Uterus (tissue), 2 donors: ENCODE data around the gene GAS7.

Experiments used
- POLR2A ChIP-seq, 2 donors: fragments of 450-650 bp; IDR thresholded peaks; one replicate each; pipeline ENCODE4 v1.6.1; 2016; ENCODE audit warnings: antibody characterized with exemption in 2 of 2, mild to moderate bottlenecking in 1 of 2, moderate library complexity in 1 of 2
- TF ChIP-seq, protein P1 (sequence below), 4 experiments: fragments of 200-600 bp in 2 of 4; fragments of 450-650 bp in 2 of 4; sonication (generic) in 2 of 4; IDR thresholded peaks; one replicate each; pipeline ENCODE4 v1.5.1; 2016 to 2019; ENCODE audit warnings: antibody characterized with exemption in 4 of 4, mild to moderate bottlenecking in 2 of 4, moderate library complexity in 1 of 4

DNA sequence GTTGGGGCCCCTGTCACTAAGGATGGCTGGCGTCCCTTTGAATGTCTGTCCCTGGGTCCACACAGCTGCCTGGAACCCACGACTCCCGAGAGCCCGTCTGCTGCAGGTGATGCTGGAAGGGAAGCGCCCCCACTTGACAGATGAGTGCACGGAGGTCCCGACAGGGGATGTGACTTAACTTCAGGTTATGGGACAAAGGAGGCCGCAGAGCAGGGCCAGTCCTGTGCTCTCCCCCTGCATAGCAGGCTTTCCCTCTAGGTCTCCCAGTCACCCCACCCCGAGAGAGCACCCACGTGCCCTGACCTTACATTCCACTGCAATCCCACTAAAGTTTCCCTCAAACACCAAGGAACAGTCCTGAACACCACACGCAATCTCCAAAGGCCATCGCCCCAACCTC is 287.3 kb downstream of the GAS7 start:
- TF ChIP-seq, protein P1, sequence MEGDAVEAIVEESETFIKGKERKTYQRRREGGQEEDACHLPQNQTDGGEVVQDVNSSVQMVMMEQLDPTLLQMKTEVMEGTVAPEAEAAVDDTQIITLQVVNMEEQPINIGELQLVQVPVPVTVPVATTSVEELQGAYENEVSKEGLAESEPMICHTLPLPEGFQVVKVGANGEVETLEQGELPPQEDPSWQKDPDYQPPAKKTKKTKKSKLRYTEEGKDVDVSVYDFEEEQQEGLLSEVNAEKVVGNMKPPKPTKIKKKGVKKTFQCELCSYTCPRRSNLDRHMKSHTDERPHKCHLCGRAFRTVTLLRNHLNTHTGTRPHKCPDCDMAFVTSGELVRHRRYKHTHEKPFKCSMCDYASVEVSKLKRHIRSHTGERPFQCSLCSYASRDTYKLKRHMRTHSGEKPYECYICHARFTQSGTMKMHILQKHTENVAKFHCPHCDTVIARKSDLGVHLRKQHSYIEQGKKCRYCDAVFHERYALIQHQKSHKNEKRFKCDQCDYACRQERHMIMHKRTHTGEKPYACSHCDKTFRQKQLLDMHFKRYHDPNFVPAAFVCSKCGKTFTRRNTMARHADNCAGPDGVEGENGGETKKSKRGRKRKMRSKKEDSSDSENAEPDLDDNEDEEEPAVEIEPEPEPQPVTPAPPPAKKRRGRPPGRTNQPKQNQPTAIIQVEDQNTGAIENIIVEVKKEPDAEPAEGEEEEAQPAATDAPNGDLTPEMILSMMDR (IDR thresholded peaks at IDR 0.05), result no peak
- no peak for TF ChIP-seq POLR2A (IDR thresholded peaks at IDR 0.05)
